Endothelial cell of umbilical vein (primary cell): ENCODE results near the gene TSFM. TPM values are rescaled to one million over a fixed set of nuclear protein-coding genes. Genes with fewer than 3 reads are reported as not detected.

ENCODE experiments used
- BruUV-seq: library from RNA; stranded (reverse); fragments of 400-500 nt; replicated peaks from 2 replicates; lab custom pipeline; 2021; lab: Mats Ljungman, UMichigan
- CTCF ChIA-PET: fragments of 300-600, 350-600 bp; sonication (Branson Sonifier 250); formaldehyde crosslinking; loops from one replicate; lab custom pipeline; 2021; ENCODE audit warnings: antibody characterized with exemption, inconsistent platforms; lab: Charles Lee
- POLR2A ChIA-PET: fragments of 300-600, 350-600 bp; sonication (Branson Sonifier 250); formaldehyde crosslinking; loops from one replicate; lab custom pipeline; 2021; ENCODE audit warnings: antibody characterized with exemption, inconsistent platforms; lab: Charles Lee
- DNase-seq: peaks from one replicate; pipeline ENCODE4 v3.0.0-alpha.2; 2011; ENCODE audit warnings: low read depth, low spot score
- FAIRE-seq: peaks from 2 replicates; lab custom pipeline; 2011; peaks lifted over from hg19 to GRCh38; lab: Jason Lieb, UNC
- H2AFZ ChIP-seq: 2 replicates; pipeline ENCODE4 v1.6.0; 2012; ENCODE audit warnings: low read depth, low read length, control low read depth, inconsistent platforms
- H3K27ac ChIP-seq: 2 replicates; pipeline ENCODE4 v1.5.1; 2011; ENCODE audit warnings: low read depth, mild to moderate bottlenecking, control low read depth, low read length, moderate library complexity; ENCODE audit not compliant: insufficient read depth
- H3K27me3 ChIP-seq, 2 experiments: 2 replicates each; pipeline versions ENCODE4 v1.6.0 to v1.6.1; 2011; ENCODE audit warnings: low read length in 2 of 2, mixed read lengths in 1 of 2; ENCODE audit not compliant: control insufficient read depth in 2 of 2, insufficient read depth in 2 of 2
- H3K36me3 ChIP-seq, 2 experiments: 2 replicates in 1 of 2; 3 replicates in 1 of 2; pipeline ENCODE4 v1.5.1; 2011; ENCODE audit warnings: low read length in 2 of 2, mild to moderate bottlenecking in 1 of 2, moderate library complexity in 1 of 2; ENCODE audit not compliant: control insufficient read depth in 2 of 2, insufficient read depth in 2 of 2; ENCODE audit errors: extremely low read depth in 1 of 2
- H3K4me1 ChIP-seq: 3 replicates; pipeline ENCODE4 v1.5.1; 2011; ENCODE audit warnings: mild to moderate bottlenecking, low read length; ENCODE audit not compliant: control insufficient read depth, insufficient read depth; ENCODE audit errors: extremely low read depth
- H3K4me2 ChIP-seq: 2 replicates; pipeline ENCODE4 v1.6.1; 2011; ENCODE audit warnings: low read length, control low read depth, mixed read lengths; ENCODE audit not compliant: insufficient read depth
- H3K4me3 ChIP-seq, 3 experiments: fragments of 200-600 bp in 1 of 3; sonication (generic), shearing (Covaris generic) in 1 of 3; replicated peaks in 1 of 3; 2 replicates each; pipeline ENCODE4 v1.5.1; 2011 to 2016; ENCODE audit warnings: control low read depth in 3 of 3, low read length in 3 of 3, mild to moderate bottlenecking in 2 of 3, inconsistent platforms in 1 of 3, low read depth in 1 of 3, moderate library complexity in 1 of 3; ENCODE audit not compliant: insufficient read depth in 1 of 3
- H3K79me2 ChIP-seq: 2 replicates; pipeline ENCODE4 v1.6.0; 2012; ENCODE audit warnings: low read length, inconsistent platforms; ENCODE audit not compliant: control insufficient read depth, insufficient read depth
- H3K9ac ChIP-seq: replicated peaks from 2 replicates; pipeline ENCODE3; 2011; ENCODE audit warnings: low read length, control low read depth; ENCODE audit not compliant: insufficient read depth; ENCODE audit errors: extremely low read depth
- H3K9me1 ChIP-seq: replicated peaks from 3 replicates; pipeline ENCODE4 v1.6.0; 2011; ENCODE audit warnings: mild to moderate bottlenecking, low read length; ENCODE audit not compliant: control insufficient read depth, insufficient read depth; ENCODE audit errors: extremely low read depth
- H3K9me3 ChIP-seq: replicated peaks from 2 replicates; pipeline ENCODE4 v1.5.1; 2012; ENCODE audit warnings: low read length, inconsistent platforms; ENCODE audit not compliant: control insufficient read depth, insufficient read depth
- H4K20me1 ChIP-seq: replicated peaks from 2 replicates; pipeline ENCODE3; 2011; ENCODE audit warnings: mild to moderate bottlenecking, low read length; ENCODE audit not compliant: control insufficient read depth, insufficient read depth; ENCODE audit errors: extremely low read depth
- CTCF ChIP-seq, 2 donors: IDR thresholded peaks; 1 replicate in 1 of 2; 2 replicates in 1 of 2; pipeline ENCODE4 v1.5.1; 2011; ENCODE audit warnings: low read length in 2 of 2, mild to moderate bottlenecking in 2 of 2, moderate library complexity in 2 of 2, control low read depth in 1 of 2, inconsistent platforms in 1 of 2, low read depth in 1 of 2; ENCODE audit not compliant: insufficient read depth in 1 of 2; ENCODE audit errors: extremely low read depth in 1 of 2
- EZH2 ChIP-seq: IDR thresholded peaks from 2 replicates; pipeline ENCODE4 v1.6.1; 2012; ENCODE audit warnings: borderline replicate concordance, low read depth, mild to moderate bottlenecking, moderate library complexity, low read length, inconsistent platforms; ENCODE audit not compliant: severe bottlenecking
- FOS ChIP-seq: IDR thresholded peaks from 2 replicates; pipeline ENCODE4 v1.6.1; 2011; ENCODE audit warnings: mild to moderate bottlenecking, low read length, moderate library complexity, borderline replicate concordance; ENCODE audit not compliant: insufficient read depth
- GATA2 ChIP-seq: IDR thresholded peaks from 2 replicates; pipeline ENCODE4 v1.7.0; 2011; ENCODE audit warnings: low read depth, mild to moderate bottlenecking, moderate library complexity, mixed read lengths, low read length; ENCODE audit not compliant: insufficient read length, insufficient read depth
- JUN ChIP-seq: IDR thresholded peaks from 2 replicates; pipeline ENCODE4 v1.6.1; 2011; ENCODE audit warnings: borderline replicate concordance, low read depth; ENCODE audit not compliant: insufficient read length, insufficient read depth
- MAX ChIP-seq: IDR thresholded peaks from 2 replicates; pipeline ENCODE4 v1.6.1; 2011; ENCODE audit not compliant: insufficient read depth, insufficient read length
- MYC ChIP-seq: IDR thresholded peaks from one replicate; pipeline ENCODE4 v1.6.1; 2011; ENCODE audit warnings: mild to moderate bottlenecking, low read depth, low read length
- POLR2A ChIP-seq: IDR thresholded peaks from 2 replicates; pipeline ENCODE4 v1.6.1; 2012; ENCODE audit warnings: low read depth, mild to moderate bottlenecking, control low read depth, low read length
- POLR2AphosphoS5 ChIP-seq: IDR thresholded peaks from 2 replicates; pipeline ENCODE4 v1.6.1; 2012; ENCODE audit warnings: low read depth, mild to moderate bottlenecking, control low read depth, low read length, moderate library complexity; ENCODE audit not compliant: insufficient read depth
- dilution Hi-C: fragments of 300-500 bp; cut with MboI; formaldehyde crosslinking; loops from one replicate; pipeline ENCODE4 v1.15.0; 2019; ENCODE audit warnings: low sequenced_read_pairs; ENCODE audit not compliant: extremely low pct_ligation_motif_present
- intact Hi-C: fragments of 100-400 bp; cut with micrococcal nuclease; formaldehyde crosslinking; loops from one replicate; pipeline ENCODE4 v1.10.0; 2022
- polyA plus RNA-seq, 4 experiments: library from polyadenylated mRNA; depleted of rRNA in 3 of 4; stranded (reverse) in 3 of 4; unstranded in 1 of 4; fragments of >200 nt; gene quantifications; 2 replicates each; pipeline versions ENCODE4 v1.2.1 to v1.2.3, GENCODE V29; 2011 to 2012; ENCODE audit warnings: missing spikeins in 1 of 4
- total RNA-seq: library from RNA; stranded (reverse); gene quantifications from 2 replicates; pipeline ENCODE4 v1.2.3, GENCODE V29; 2021

Gene TSFM
- total and polyA plus RNA-seq, 2 donors (not counting 3 experiments of a cell fraction or from before 2014, with no cell fraction given): 16.5 to 41.8 TPM

- H3K27me3 ChIP-seq: no peaks in the 10 kb centered on the region
- H3K27ac ChIP-seq: no peak overlapping the region
- H3K9me1 ChIP-seq: no peaks in the 10 kb centered on the region
- TF ChIP-seq CTCF (IDR thresholded peaks at IDR 0.05; ENCODE audit: extremely low read depth in 1 of 2, insufficient read depth in 1 of 2, low read depth in 1 of 2, low read length in 2 of 2): no peak
- TF ChIP-seq MYC: no peak
- TF ChIP-seq JUN: no peak
- TF ChIP-seq GATA2: no peak
- TF ChIP-seq POLR2A: no peak
- no peak for TF ChIP-seq FOS
- no peak for TF ChIP-seq EZH2
- no peak for TF ChIP-seq POLR2AphosphoS5
- no peak for TF ChIP-seq MAX
- no peak overlapping the region for H3K9ac ChIP-seq
- FAIRE-seq: no peak
- no peak overlapping the region for H3K4me2 ChIP-seq
- ChIA-PET POLR2A (no interaction called here), CTCF (interaction anchor here (1.5 to 5.0 kb wide), 5 partner anchors 11 to 103 kb away, joined by 3 to 47 read pairs (median 20); partner anchors contain the start of genes AVIL and TSFM)
- no TSS peak for BruUV-seq
- DNase-seq: no peak
- H3K4me3 ChIP-seq: no peak overlapping the region
- peaks cover 10 to 16% of the 10 kb centered on the region in 2 experiments for H3K36me3 ChIP-seq
- dilution Hi-C loops: no loop called here
- H3K9me3 ChIP-seq: no peaks in the 10 kb centered on the region
- intact Hi-C loops: no loop called here
- no peaks in the 10 kb centered on the region for H3K79me2 ChIP-seq
- H2AFZ ChIP-seq: no peak overlapping the region
- H4K20me1 ChIP-seq: no peaks in the 10 kb centered on the region
- H3K4me1 ChIP-seq: no peaks in the 10 kb centered on the region
Measured at GRCh38 chr12:57800965-57801364, 18.4 kb downstream of the TSFM start.
